Fibroblast of lung (primary cell): Measurements from ENCODE around the gene PDE4B. TPM values are rescaled to one million over a fixed set of nuclear protein-coding genes. Genes with fewer than 3 reads are reported as not detected.

ENCODE experiments used
- DNase-seq, 2 donors: peaks; one replicate each; pipeline versions ENCODE4 v3.0.0 to v3.0.0-alpha.2; 2010; ENCODE audit warnings: low read depth in 2 of 2
- H2AFZ ChIP-seq: 2 replicates; pipeline ENCODE4 v1.5.1; 2012; ENCODE audit warnings: low read length, control low read depth, inconsistent platforms
- H3K27ac ChIP-seq: 2 replicates; pipeline ENCODE4 v1.5.1; 2011; ENCODE audit warnings: low read length, control low read depth; ENCODE audit not compliant: insufficient read depth
- H3K27me3 ChIP-seq: 2 replicates; pipeline ENCODE4 v1.5.1; 2011; ENCODE audit warnings: mild to moderate bottlenecking, low read length; ENCODE audit not compliant: control insufficient read depth, insufficient read depth
- H3K36me3 ChIP-seq: 2 replicates; pipeline ENCODE4 v1.5.1; 2011; ENCODE audit warnings: low read length; ENCODE audit not compliant: control insufficient read depth, insufficient read depth
- H3K4me1 ChIP-seq: 2 replicates; pipeline ENCODE4 v1.5.1; 2011; ENCODE audit warnings: low read length; ENCODE audit not compliant: control insufficient read depth, insufficient read depth; ENCODE audit errors: extremely low read depth
- H3K4me2 ChIP-seq: 2 replicates; pipeline ENCODE4 v1.5.1; 2011; ENCODE audit warnings: low read length, control low read depth; ENCODE audit not compliant: insufficient read depth; ENCODE audit errors: extremely low read depth
- H3K4me3 ChIP-seq, 4 experiments: fragments of 200-600 bp in 1 of 4; sonication (generic) in 1 of 4; replicated peaks in 1 of 4; 2 replicates each; pipeline ENCODE4 v1.5.1; 2011 to 2016; ENCODE audit warnings: low read length in 4 of 4, low read depth in 3 of 4, mild to moderate bottlenecking in 3 of 4, control low read depth in 2 of 4, inconsistent platforms in 1 of 4, mixed read lengths in 1 of 4; ENCODE audit not compliant: insufficient read depth in 1 of 4; ENCODE audit errors: control extremely low read depth in 1 of 4
- H3K79me2 ChIP-seq: 2 replicates; pipeline ENCODE4 v1.5.1; 2012; ENCODE audit warnings: mild to moderate bottlenecking, low read length, inconsistent platforms; ENCODE audit not compliant: control insufficient read depth, insufficient read depth
- H3K9ac ChIP-seq: 2 replicates; pipeline ENCODE4 v1.5.1; 2011; ENCODE audit warnings: mild to moderate bottlenecking, low read length, control low read depth; ENCODE audit not compliant: insufficient read depth
- H3K9me3 ChIP-seq: 2 replicates; pipeline ENCODE4 v1.5.1; 2012; ENCODE audit warnings: low read depth, low read length; ENCODE audit not compliant: control insufficient read depth, insufficient read depth
- H4K20me1 ChIP-seq: 2 replicates; pipeline ENCODE4 v1.5.1; 2011; ENCODE audit warnings: low read length; ENCODE audit not compliant: control insufficient read depth, insufficient read depth; ENCODE audit errors: extremely low read depth
- CTCF ChIP-seq, 2 donors: IDR thresholded peaks in 1 of 2; conservative IDR thresholded peaks in 1 of 2; 1 replicate in 1 of 2; 2 replicates in 1 of 2; pipeline ENCODE4 v1.5.1; 2011 to 2012; ENCODE audit warnings: low read length in 2 of 2, control low read depth in 1 of 2, inconsistent platforms in 1 of 2, low read depth in 1 of 2, mild to moderate bottlenecking in 1 of 2
- EZH2 ChIP-seq: IDR thresholded peaks from 2 replicates; pipeline ENCODE4 v1.5.1; 2012; ENCODE audit warnings: low read length, control low read depth, mild to moderate bottlenecking; ENCODE audit errors: missing control alignments
- polyA plus RNA-seq, 2 donors: library from polyadenylated mRNA; depleted of rRNA in 1 of 2; stranded (reverse) in 1 of 2; unstranded in 1 of 2; fragments of >200 nt; gene quantifications; 2 replicates each; pipeline ENCODE4 v1.2.1, GENCODE V29; 2011 to 2012; ENCODE audit warnings: missing spikeins in 1 of 2
- total RNA-seq: library from RNA; depleted of rRNA; stranded (reverse); fragments of >200 nt; gene quantifications from 2 replicates; pipeline ENCODE4 v1.2.1, GENCODE V29; 2014

Gene PDE4B
- total and polyA plus RNA-seq, 2 donors (not counting 1 experiment from before 2014, with no cell fraction given) = 3.7 to 19.8 TPM

GRCh38 chr1:66302184-66302742 is 509.6 kb downstream of the PDE4B start:
- no peaks in the 10 kb centered on the region for H3K79me2 ChIP-seq
- no peak overlapping the region for H3K4me2 ChIP-seq
- DNase-seq = no peak
- no peak overlapping the region for H2AFZ ChIP-seq
- no peak overlapping the region for H3K9ac ChIP-seq
- no peaks in the 10 kb centered on the region for H3K36me3 ChIP-seq
- H3K27me3 ChIP-seq = no peaks in the 10 kb centered on the region
- H3K4me1 ChIP-seq = no peaks in the 10 kb centered on the region
- no peaks in the 10 kb centered on the region for H4K20me1 ChIP-seq
- H3K4me3 ChIP-seq = no peak overlapping the region
- TF ChIP-seq EZH2 = no peak
- no peak for TF ChIP-seq CTCF (conservative IDR thresholded peaks at IDR 0.05 in 1 of 2, IDR thresholded peaks at IDR 0.05 in 1 of 2; ENCODE audit: low read depth in 1 of 2, low read length in 2 of 2)
- no peak overlapping the region for H3K27ac ChIP-seq
- no peaks in the 10 kb centered on the region for H3K9me3 ChIP-seq

GRCh38 chr1:66302815-66303214 is 510.1 kb downstream of the PDE4B start:
- Histone ChIP-seq H3K4me1 (no peaks in the 10 kb centered on the region), H3K4me2 (no peak overlapping the region), H3K27me3 (no peaks in the 10 kb centered on the region), H3K36me3 (no peaks in the 10 kb centered on the region), H2AFZ (no peak overlapping the region), H3K4me3 (no peak overlapping the region), H3K9ac (no peak overlapping the region), H3K9me3 (no peaks in the 10 kb centered on the region), H3K79me2 (no peaks in the 10 kb centered on the region), H4K20me1 (no peaks in the 10 kb centered on the region), H3K27ac (no peak overlapping the region)
- no peak for TF ChIP-seq CTCF (conservative IDR thresholded peaks at IDR 0.05 in 1 of 2, IDR thresholded peaks at IDR 0.05 in 1 of 2; ENCODE audit: low read depth in 1 of 2, low read length in 2 of 2)
- DNase-seq = peak in 1 of 2 donors; percentile 21

- Histone ChIP-seq H2AFZ (no peak overlapping the region), H3K79me2 (no peaks in the 10 kb centered on the region), H3K4me3 (no peak overlapping the region), H3K9me3 (no peaks in the 10 kb centered on the region), H3K27ac (no peak overlapping the region), H3K9ac (no peak overlapping the region), H4K20me1 (no peaks in the 10 kb centered on the region), H3K4me2 (no peak overlapping the region), H3K27me3 (no peaks in the 10 kb centered on the region), H3K36me3 (no peaks in the 10 kb centered on the region), H3K4me1 (no peaks in the 10 kb centered on the region)
- DNase-seq = no peak
- no peak for TF ChIP-seq CTCF (conservative IDR thresholded peaks at IDR 0.05 in 1 of 2, IDR thresholded peaks at IDR 0.05 in 1 of 2; ENCODE audit: low read depth in 1 of 2, low read length in 2 of 2)
- TF ChIP-seq EZH2 = no peak
These were observed 511.0 kb downstream of the PDE4B start for GRCh38 chr1:66303646-66304045.
